ENCODE results near the gene OLR1. TPM values are rescaled to one million over a fixed set of nuclear protein-coding genes. Genes with fewer than 3 reads are reported as not detected.

Gene OLR1
- total RNA-seq, 2 experiments from 2014 or later = not detected

GRCh38 chr12:10135126-10135525, 36.8 kb downstream of the OLR1 start:
- ChIA-PET CTCF (interaction anchor here (0.6 to 1.1 kb wide), 2 partner anchors 321 to 385 kb away, joined by 3 read pairs; no protein-coding TSS in a partner anchor), POLR2A (no interaction called here)
- H3K4me1 Mint-ChIP-seq (ENCODE audit: low read depth) = peaks cover 9% of the 10 kb centered on the region

GRCh38 chr12:10132850-10133370, 39.0 kb downstream of the OLR1 start:
- CTCF ChIA-PET = interaction anchor here (1.0 kb wide), 2 partner anchors 20 to 35 kb away, joined by 3 read pairs; no protein-coding TSS in a partner anchor

More at GRCh38 chr12:10135126-10135525, 36.8 kb downstream of the OLR1 start:
- no peak overlapping the region for H3K4me3 Mint-ChIP-seq
- H3K9me3 Mint-ChIP-seq = no peaks in the 10 kb centered on the region
- no peaks in the 10 kb centered on the region for H3K36me3 Mint-ChIP-seq (ENCODE audit: low read depth)
- DNase-seq (no peak), ATAC-seq (no peak)
- no peak for TF ChIP-seq CTCF (IDR thresholded peaks at IDR 0.05)
- no peak overlapping the region for H3K27ac Mint-ChIP-seq
- intact Hi-C loops (cut with micrococcal nuclease) = loop anchor here (10.0 kb wide), 2 partner anchors 190 to 390 kb away; no protein-coding TSS in a partner anchor
- H3K27me3 Mint-ChIP-seq = peaks cover 10% of the 10 kb centered on the region

DNA sequence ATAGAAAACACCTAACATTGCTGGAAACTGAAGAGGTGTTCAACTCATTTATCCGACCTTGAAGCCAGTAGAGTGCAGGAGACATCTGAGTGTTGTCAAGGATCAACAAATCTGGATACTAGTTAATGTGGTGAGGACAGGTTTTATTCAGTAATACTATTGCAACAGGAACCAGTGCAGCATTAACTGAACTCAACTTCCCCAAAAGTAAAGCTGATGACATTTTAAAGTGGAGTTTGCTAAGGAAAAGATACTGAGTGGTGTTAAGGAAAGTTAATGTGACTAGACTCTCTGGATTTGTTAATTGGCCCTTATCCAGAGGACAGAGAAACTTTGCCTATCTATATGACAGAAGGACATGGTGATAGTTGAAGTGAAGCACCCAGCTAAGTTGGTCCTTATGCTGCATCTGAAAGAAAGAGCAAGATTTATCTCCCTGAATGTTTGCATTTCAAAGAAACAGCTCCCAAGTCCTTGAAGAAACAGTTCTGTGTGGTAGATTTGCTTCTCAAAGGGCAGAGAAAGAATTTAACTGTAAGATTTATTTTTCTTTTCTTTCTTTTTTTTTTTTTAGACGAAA, 40.7 kb downstream of the OLR1 start:
- no peak for ATAC-seq
- DNase-seq = no peak
- Mint-ChIP-seq H3K27me3 (peaks cover 8% of the 10 kb centered on the region), H3K27ac (no peak overlapping the region), H3K4me3 (no peak overlapping the region), H3K36me3 (ENCODE audit: low read depth) (no peaks in the 10 kb centered on the region), H3K4me1 (ENCODE audit: low read depth) (peaks cover 13% of the 10 kb centered on the region), H3K9me3 (no peaks in the 10 kb centered on the region)
- POLR2A ChIA-PET = interaction anchor here (0.9 kb wide), 1 partner anchor 118 kb away, joined by 3 read pairs; no protein-coding TSS in a partner anchor
- CTCF ChIA-PET = interaction anchor here (1.0 to 2.2 kb wide), 3 partner anchors 8 to 22 kb away, joined by 3 to 13 read pairs (median 10); no protein-coding TSS in a partner anchor
- TF ChIP-seq CTCF (IDR thresholded peaks at IDR 0.05) = no peak
- intact Hi-C loops (cut with micrococcal nuclease) = loop anchor here (10.0 kb wide), 2 partner anchors 186 to 386 kb away; no protein-coding TSS in a partner anchor

More at GRCh38 chr12:10132850-10133370, 39.0 kb downstream of the OLR1 start:
- no peak for ATAC-seq
- peaks cover 13% of the 10 kb centered on the region for H3K4me1 Mint-ChIP-seq (ENCODE audit: low read depth)
- no peak for TF ChIP-seq CTCF (IDR thresholded peaks at IDR 0.05)
- H3K36me3 Mint-ChIP-seq (ENCODE audit: low read depth) = no peaks in the 10 kb centered on the region
- H3K27ac Mint-ChIP-seq = no peak overlapping the region
- peaks cover 8% of the 10 kb centered on the region for H3K27me3 Mint-ChIP-seq
- DNase-seq = no peak
- no peaks in the 10 kb centered on the region for H3K9me3 Mint-ChIP-seq
- no peak overlapping the region for H3K4me3 Mint-ChIP-seq
- intact Hi-C loops (cut with micrococcal nuclease) = loop anchor here (10.0 kb wide), 2 partner anchors 188 to 388 kb away; no protein-coding TSS in a partner anchor
- POLR2A ChIA-PET = no interaction called here

GRCh38 chr12:10130042-10130441, 41.9 kb downstream of the OLR1 start, which contains the start of gene CLEC7A:
Gene CLEC7A (minus strand): TSS chr12:10130199. CDS start chr12:10130082, 117 bp downstream.
- Mint-ChIP-seq H3K4me1 (ENCODE audit: low read depth) (peaks cover 13% of the 10 kb centered on the region), H3K27ac (no peak within 1 kb of the TSS), H3K36me3 (ENCODE audit: low read depth) (no peaks in the 10 kb centered on the region), H3K9me3 (no peaks in the 10 kb centered on the region), H3K4me3 (no peak within 1 kb of the TSS), H3K27me3 (peaks cover 10% of the 10 kb centered on the region)
- ATAC-seq (peak; percentile 89), DNase-seq (no peak)
- CTCF ChIA-PET = interaction anchor here (0.7 to 2.2 kb wide), 7 partner anchors 10 to 1179 kb away, joined by 3 to 13 read pairs (median 3); partner anchors contain the start of gene CLEC12B
- POLR2A ChIA-PET = interaction anchor here (0.6 to 1.5 kb wide), 2 partner anchors 10 to 1167 kb away, joined by 3 read pairs; no protein-coding TSS in a partner anchor
- intact Hi-C loops (cut with micrococcal nuclease) = loop anchor here (10.0 kb wide), 2 partner anchors 185 to 385 kb away; no protein-coding TSS in a partner anchor
- no peak for TF ChIP-seq CTCF (IDR thresholded peaks at IDR 0.05)

Data from activated CD8-positive, alpha-beta T cell treated with anti-CD3 and anti-CD28 coated beads for 36 hours (primary cell).